ENCODE results near the gene ST8SIA1.

The ST8SIA1 gene

GRCh38 chr12:22289250-22289649, 45.3 kb downstream of the ST8SIA1 start:
- no peak for DNase-seq (ENCODE audit: low read depth, low spot score)
- no peak for TF ChIP-seq CTCF (IDR thresholded peaks at IDR 0.05; ENCODE audit: insufficient read depth, low read length, missing control alignments)
- ChIA-PET CTCF (interaction anchor here (1.1 kb wide), 1 partner anchor 154 kb away, joined by 3 read pairs; no protein-coding TSS in a partner anchor), POLR2A (no interaction called here)
- no peak overlapping the region for H3K4me3 ChIP-seq (ENCODE audit: low read depth, low read length)

- no peak overlapping the region for H3K4me3 ChIP-seq (ENCODE audit: low read depth, low read length)
- TF ChIP-seq CTCF (IDR thresholded peaks at IDR 0.05; ENCODE audit: insufficient read depth, low read length, missing control alignments) = no peak
- ChIA-PET CTCF (interaction anchor here (0.9 to 1.4 kb wide), 2 partner anchors 45 to 47 kb away, joined by 3 to 6 read pairs; no protein-coding TSS in a partner anchor), POLR2A (interaction anchor here (1.1 to 1.2 kb wide), 2 partner anchors 12 to 58 kb away, joined by 3 to 4 read pairs; no protein-coding TSS in a partner anchor)
- DNase-seq (ENCODE audit: low read depth, low spot score) = no peak
These were observed 46.5 kb downstream of the ST8SIA1 start for GRCh38 chr12:22287776-22288621.

- no peak for TF ChIP-seq CTCF (IDR thresholded peaks at IDR 0.05; ENCODE audit: insufficient read depth, low read length, missing control alignments)
- POLR2A ChIA-PET = interaction anchor here (1.1 to 1.4 kb wide), 3 partner anchors 11 to 57 kb away, joined by 3 to 8 read pairs (median 4); no protein-coding TSS in a partner anchor
- no peak for DNase-seq (ENCODE audit: low read depth, low spot score)
- no peak overlapping the region for H3K4me3 ChIP-seq (ENCODE audit: low read depth, low read length)
- CTCF ChIA-PET = interaction anchor here (0.9 to 1.7 kb wide), 2 partner anchors 46 to 48 kb away, joined by 3 to 7 read pairs; no protein-coding TSS in a partner anchor
These were observed 47.4 kb downstream of the ST8SIA1 start for GRCh38 chr12:22287101-22287500.

GRCh38 chr12:22286569-22286968, 47.9 kb downstream of the ST8SIA1 start:
- peak; percentile 93 for DNase-seq (ENCODE audit: low read depth, low spot score)
- H3K4me3 ChIP-seq (ENCODE audit: low read depth, low read length) = no peak overlapping the region
- TF ChIP-seq CTCF (IDR thresholded peaks at IDR 0.05; ENCODE audit: insufficient read depth, low read length, missing control alignments) = no peak
- CTCF ChIA-PET = interaction anchor here (1.7 kb wide), 1 partner anchor 49 kb away, joined by 7 read pairs; no protein-coding TSS in a partner anchor
- POLR2A ChIA-PET = interaction anchor here (0.9 to 1.4 kb wide), 2 partner anchors 11 to 59 kb away, joined by 3 to 8 read pairs; no protein-coding TSS in a partner anchor

GRCh38 chr12:22285846-22286245, 48.7 kb downstream of the ST8SIA1 start:
- POLR2A ChIA-PET = interaction anchor here (0.7 to 1.4 kb wide), 3 partner anchors 10 to 58 kb away, joined by 3 to 8 read pairs (median 3); no protein-coding TSS in a partner anchor
- DNase-seq (ENCODE audit: low read depth, low spot score) = no peak
- no peak for TF ChIP-seq CTCF (IDR thresholded peaks at IDR 0.05; ENCODE audit: insufficient read depth, low read length, missing control alignments)
- CTCF ChIA-PET = interaction anchor here (0.7 to 1.7 kb wide), 2 partner anchors 13 to 50 kb away, joined by 3 to 7 read pairs; no protein-coding TSS in a partner anchor
- no peak overlapping the region for H3K4me3 ChIP-seq (ENCODE audit: low read depth, low read length)

GRCh38 chr12:22284871-22285270, 49.6 kb downstream of the ST8SIA1 start:
- H3K4me3 ChIP-seq (ENCODE audit: low read depth, low read length) = no peak overlapping the region
- ChIA-PET POLR2A (no interaction called here), CTCF (no interaction called here)
- no peak for DNase-seq (ENCODE audit: low read depth, low spot score)
- TF ChIP-seq CTCF (IDR thresholded peaks at IDR 0.05; ENCODE audit: insufficient read depth, low read length, missing control alignments) = no peak
